ENCODE measurements around the gene PCNX2.

Gene PCNX2

GRCh38 chr1:233063462-233063861 is 232.1 kb downstream of the PCNX2 start:
- DNase-seq = no peak
- Histone ChIP-seq H3K27ac (ENCODE audit: low read depth, low read length) (no peak overlapping the region), H3K14ac (ENCODE audit: low read length) (no peak overlapping the region), H3K18ac (ENCODE audit: low read length) (no peak overlapping the region), H3K9me3 (ENCODE audit: insufficient read depth, low read depth, low read length) (peaks cover 2% of the 10 kb centered on the region), H3K4ac (ENCODE audit: low read depth, low read length) (no peak overlapping the region), H2AK5ac (ENCODE audit: low read length) (no peak overlapping the region), H2BK12ac (ENCODE audit: low read length) (no peak overlapping the region), H4K8ac (ENCODE audit: low read depth, low read length) (no peak overlapping the region), H3K23ac (ENCODE audit: low read length) (no peak overlapping the region), H3K36me3 (ENCODE audit: control insufficient read depth in 1 of 2, insufficient read depth in 2 of 2, low read length in 2 of 2) (peaks cover 0 to 2% of the 10 kb centered on the region in 2 experiments), H3K4me3 (ENCODE audit: low read depth, low read length) (no peak overlapping the region), H3K4me1 (ENCODE audit: control insufficient read depth in 1 of 2, insufficient read depth in 2 of 2, low read length in 2 of 2) (peaks cover 0 to 2% of the 10 kb centered on the region in 2 experiments), H3K4me2 (ENCODE audit: low read length) (no peak overlapping the region), H2BK120ac (ENCODE audit: insufficient read depth, low read length, poor library complexity) (no peak overlapping the region), H2AFZ (ENCODE audit: insufficient read depth, low read length, poor library complexity) (no peak overlapping the region), H3K27me3 (ENCODE audit: insufficient read depth, low read length) (no peaks in the 10 kb centered on the region), H3K79me1 (ENCODE audit: low read length) (no peaks in the 10 kb centered on the region), H4K91ac (ENCODE audit: low read depth, low read length) (no peak overlapping the region), H4K12ac (ENCODE audit: low read depth, low read length) (no peak overlapping the region), H3K79me2 (ENCODE audit: control insufficient read depth, insufficient read depth, low read length, poor library complexity) (no peaks in the 10 kb centered on the region), H3K9ac (ENCODE audit: low read length) (no peak overlapping the region), H2BK5ac (ENCODE audit: low read depth, low read length, poor library complexity) (no peak overlapping the region)

DNA sequence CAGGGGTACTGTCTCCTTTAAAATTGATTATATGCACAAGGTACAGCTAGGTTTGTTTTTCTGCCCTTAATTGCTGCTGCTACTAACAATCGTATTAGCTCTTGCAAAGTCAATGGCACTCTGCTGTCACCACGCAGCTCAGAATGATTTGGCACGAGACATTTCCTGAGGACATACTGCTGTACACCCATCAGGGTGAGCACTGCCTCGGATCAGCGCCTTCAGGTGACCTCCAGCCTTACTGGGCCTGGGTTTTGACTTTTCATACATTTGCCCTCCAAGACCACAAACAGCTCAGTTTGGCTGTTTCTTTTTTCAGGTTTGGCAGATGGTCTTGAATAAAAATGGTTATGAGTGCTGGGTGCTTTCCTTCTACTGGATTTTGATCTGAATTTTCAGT is 234.3 kb downstream of the PCNX2 start:
- no peak overlapping the region for H3K23ac ChIP-seq (ENCODE audit: low read length)
- no CpG with 5 or more reads among the region's 5 CpGs for WGBS (ENCODE audit: extremely low coverage, insufficient coverage, insufficient read length)
- H2AFZ ChIP-seq (ENCODE audit: insufficient read depth, low read length, poor library complexity) = no peak overlapping the region
- H3K9ac ChIP-seq (ENCODE audit: low read length) = no peak overlapping the region
- no peak overlapping the region for H3K14ac ChIP-seq (ENCODE audit: low read length)
- H2BK120ac ChIP-seq (ENCODE audit: insufficient read depth, low read length, poor library complexity) = no peak overlapping the region
- H4K12ac ChIP-seq (ENCODE audit: low read depth, low read length) = no peak overlapping the region
- no peak overlapping the region for H3K18ac ChIP-seq (ENCODE audit: low read length)
- no peak overlapping the region for H3K4ac ChIP-seq (ENCODE audit: low read depth, low read length)
- no peak overlapping the region for H3K4me3 ChIP-seq (ENCODE audit: low read depth, low read length)
- no peaks in the 10 kb centered on the region for H3K36me3 ChIP-seq (ENCODE audit: control insufficient read depth in 1 of 2, insufficient read depth in 2 of 2, low read length in 2 of 2)
- H3K4me1 ChIP-seq (ENCODE audit: control insufficient read depth in 1 of 2, insufficient read depth in 2 of 2, low read length in 2 of 2) = peaks cover 0 to 2% of the 10 kb centered on the region in 2 experiments
- H4K8ac ChIP-seq (ENCODE audit: low read depth, low read length) = no peak overlapping the region
- H3K9me3 ChIP-seq (ENCODE audit: insufficient read depth, low read depth, low read length) = no peaks in the 10 kb centered on the region
- H3K4me2 ChIP-seq (ENCODE audit: low read length) = no peak overlapping the region
- DNase-seq = no peak
- no peaks in the 10 kb centered on the region for H3K27me3 ChIP-seq (ENCODE audit: insufficient read depth, low read length)
- H2BK5ac ChIP-seq (ENCODE audit: low read depth, low read length, poor library complexity) = no peak overlapping the region
- H3K27ac ChIP-seq (ENCODE audit: low read depth, low read length) = no peak overlapping the region
- H4K91ac ChIP-seq (ENCODE audit: low read depth, low read length) = no peak overlapping the region
- H2BK12ac ChIP-seq (ENCODE audit: low read length) = no peak overlapping the region
- no peaks in the 10 kb centered on the region for H3K79me1 ChIP-seq (ENCODE audit: low read length)
- H3K79me2 ChIP-seq (ENCODE audit: control insufficient read depth, insufficient read depth, low read length, poor library complexity) = no peaks in the 10 kb centered on the region
- no peak overlapping the region for H2AK5ac ChIP-seq (ENCODE audit: low read length)

- H3K4me2 ChIP-seq (ENCODE audit: low read length) = no peak overlapping the region
- H3K4me1 ChIP-seq (ENCODE audit: control insufficient read depth in 1 of 2, insufficient read depth in 2 of 2, low read length in 2 of 2) = no peaks in the 10 kb centered on the region
- H3K9me3 ChIP-seq (ENCODE audit: insufficient read depth, low read depth, low read length) = no peaks in the 10 kb centered on the region
- no peak overlapping the region for H4K12ac ChIP-seq (ENCODE audit: low read depth, low read length)
- H3K18ac ChIP-seq (ENCODE audit: low read length) = no peak overlapping the region
- H2AK5ac ChIP-seq (ENCODE audit: low read length) = no peak overlapping the region
- no peak overlapping the region for H4K91ac ChIP-seq (ENCODE audit: low read depth, low read length)
- H3K9ac ChIP-seq (ENCODE audit: low read length) = no peak overlapping the region
- H3K79me1 ChIP-seq (ENCODE audit: low read length) = no peaks in the 10 kb centered on the region
- H2AFZ ChIP-seq (ENCODE audit: insufficient read depth, low read length, poor library complexity) = no peak overlapping the region
- H3K23ac ChIP-seq (ENCODE audit: low read length) = no peak overlapping the region
- no peak for DNase-seq
- H3K14ac ChIP-seq (ENCODE audit: low read length) = no peak overlapping the region
- no peak overlapping the region for H3K4ac ChIP-seq (ENCODE audit: low read depth, low read length)
- no peak overlapping the region for H2BK120ac ChIP-seq (ENCODE audit: insufficient read depth, low read length, poor library complexity)
- no peak overlapping the region for H4K8ac ChIP-seq (ENCODE audit: low read depth, low read length)
- no peak overlapping the region for H3K27ac ChIP-seq (ENCODE audit: low read depth, low read length)
- H2BK5ac ChIP-seq (ENCODE audit: low read depth, low read length, poor library complexity) = no peak overlapping the region
- no peaks in the 10 kb centered on the region for H3K36me3 ChIP-seq (ENCODE audit: control insufficient read depth in 1 of 2, insufficient read depth in 2 of 2, low read length in 2 of 2)
- WGBS (ENCODE audit: extremely low coverage, insufficient coverage, insufficient read length) = no CpG with 5 or more reads among the region's 3 CpGs
- H3K79me2 ChIP-seq (ENCODE audit: control insufficient read depth, insufficient read depth, low read length, poor library complexity) = no peaks in the 10 kb centered on the region
- no peak overlapping the region for H3K4me3 ChIP-seq (ENCODE audit: low read depth, low read length)
- H2BK12ac ChIP-seq (ENCODE audit: low read length) = no peak overlapping the region
- no peaks in the 10 kb centered on the region for H3K27me3 ChIP-seq (ENCODE audit: insufficient read depth, low read length)
Measured at GRCh38 chr1:233060461-233060994, 235.0 kb downstream of the PCNX2 start.

GRCh38 chr1:233057836-233058235 is 237.7 kb downstream of the PCNX2 start:
- Histone ChIP-seq H3K9me3 (ENCODE audit: insufficient read depth, low read depth, low read length) (no peaks in the 10 kb centered on the region), H4K91ac (ENCODE audit: low read depth, low read length) (no peak overlapping the region), H2AK5ac (ENCODE audit: low read length) (no peak overlapping the region), H3K4me3 (ENCODE audit: low read depth, low read length) (no peak overlapping the region), H3K79me1 (ENCODE audit: low read length) (no peaks in the 10 kb centered on the region), H3K4me2 (ENCODE audit: low read length) (no peak overlapping the region), H3K36me3 (ENCODE audit: control insufficient read depth in 1 of 2, insufficient read depth in 2 of 2, low read length in 2 of 2) (no peaks in the 10 kb centered on the region), H3K18ac (ENCODE audit: low read length) (no peak overlapping the region), H3K4ac (ENCODE audit: low read depth, low read length) (no peak overlapping the region), H4K8ac (ENCODE audit: low read depth, low read length) (no peak overlapping the region), H3K27ac (ENCODE audit: low read depth, low read length) (no peak overlapping the region), H2BK5ac (ENCODE audit: low read depth, low read length, poor library complexity) (no peak overlapping the region), H3K79me2 (ENCODE audit: control insufficient read depth, insufficient read depth, low read length, poor library complexity) (no peaks in the 10 kb centered on the region), H3K14ac (ENCODE audit: low read length) (no peak overlapping the region), H3K9ac (ENCODE audit: low read length) (no peak overlapping the region), H2AFZ (ENCODE audit: insufficient read depth, low read length, poor library complexity) (no peak overlapping the region), H3K4me1 (ENCODE audit: control insufficient read depth in 1 of 2, insufficient read depth in 2 of 2, low read length in 2 of 2) (no peaks in the 10 kb centered on the region), H3K23ac (ENCODE audit: low read length) (no peak overlapping the region), H4K12ac (ENCODE audit: low read depth, low read length) (no peak overlapping the region), H3K27me3 (ENCODE audit: insufficient read depth, low read length) (no peaks in the 10 kb centered on the region), H2BK120ac (ENCODE audit: insufficient read depth, low read length, poor library complexity) (no peak overlapping the region), H2BK12ac (ENCODE audit: low read length) (no peak overlapping the region)
- no CpG with 5 or more reads among the region's 3 CpGs for WGBS (ENCODE audit: extremely low coverage, insufficient coverage, insufficient read length)
- no peak for DNase-seq
